ENCODE data around the gene CEACAM3. TPM values are rescaled to one million over a fixed set of nuclear protein-coding genes. Genes with fewer than 3 reads are reported as not detected.
A peak's percentile ranks its signal among the peaks of the same experiment; 100 is the strongest.

CEACAM3 gene
- total and polyA plus RNA-seq, 4 donors, result 1.9 TPM; not detected in 3

GRCh38 chr19:41849067-41849466 is 52.7 kb downstream of the CEACAM3 start:
- H3K4me1 ChIP-seq (ENCODE audit: control insufficient read depth, insufficient read depth, low read length), result no peaks in the 10 kb centered on the region
- H3K27me3 ChIP-seq (ENCODE audit: control insufficient read depth, insufficient read depth, low read length), result peaks cover 3% of the 10 kb centered on the region
- DNase-seq (ENCODE audit: low read depth in 4 of 6, low spot score in 6 of 6), result no peak
- H3K36me3 ChIP-seq (ENCODE audit: control insufficient read depth, insufficient read depth, low read length), result no peaks in the 10 kb centered on the region
- H3K4me3 ChIP-seq (ENCODE audit: low read depth, low read length), result no peak overlapping the region
- no peaks in the 10 kb centered on the region for H3K9me3 ChIP-seq (ENCODE audit: control insufficient read depth, insufficient read depth, low read length)
- H3K27ac ChIP-seq (ENCODE audit: low read depth, low read length), result no peak overlapping the region
- WGBS (ENCODE audit: insufficient coverage), result no CpG with 5 or more reads among the region's 2 CpGs

- H3K27ac ChIP-seq (ENCODE audit: low read depth, low read length), result no peak overlapping the region
- no peak overlapping the region for H3K4me3 ChIP-seq (ENCODE audit: low read depth, low read length)
- DNase-seq (ENCODE audit: low read depth in 4 of 6, low spot score in 6 of 6), result no peak
- H3K36me3 ChIP-seq (ENCODE audit: control insufficient read depth, insufficient read depth, low read length), result no peaks in the 10 kb centered on the region
- no peaks in the 10 kb centered on the region for H3K4me1 ChIP-seq (ENCODE audit: control insufficient read depth, insufficient read depth, low read length)
- H3K9me3 ChIP-seq (ENCODE audit: control insufficient read depth, insufficient read depth, low read length), result no peaks in the 10 kb centered on the region
- 61% methylated on average over 5 of the region's 5 CpGs for WGBS (ENCODE audit: insufficient coverage)
- peaks cover 3% of the 10 kb centered on the region for H3K27me3 ChIP-seq (ENCODE audit: control insufficient read depth, insufficient read depth, low read length)
Measured at GRCh38 chr19:41850381-41850780, 54.0 kb downstream of the CEACAM3 start.

- Histone ChIP-seq H3K9me3 (ENCODE audit: control insufficient read depth, insufficient read depth, low read length) (no peaks in the 10 kb centered on the region), H3K27me3 (ENCODE audit: control insufficient read depth, insufficient read depth, low read length) (peaks cover 3% of the 10 kb centered on the region), H3K36me3 (ENCODE audit: control insufficient read depth, insufficient read depth, low read length) (no peaks in the 10 kb centered on the region), H3K4me1 (ENCODE audit: control insufficient read depth, insufficient read depth, low read length) (no peaks in the 10 kb centered on the region), H3K4me3 (ENCODE audit: low read depth, low read length) (no peak overlapping the region), H3K27ac (ENCODE audit: low read depth, low read length) (no peak overlapping the region)
- 19% methylated on average over 4 of the region's 4 CpGs for WGBS (ENCODE audit: insufficient coverage)
- no peak for DNase-seq (ENCODE audit: low read depth in 4 of 6, low spot score in 6 of 6)
Measured at GRCh38 chr19:41851456-41851855, 55.1 kb downstream of the CEACAM3 start.

GRCh38 chr19:41853344-41853743 is 57.0 kb downstream of the CEACAM3 start:
- Histone ChIP-seq H3K27ac (ENCODE audit: low read depth, low read length) (no peak overlapping the region), H3K36me3 (ENCODE audit: control insufficient read depth, insufficient read depth, low read length) (no peaks in the 10 kb centered on the region), H3K4me1 (ENCODE audit: control insufficient read depth, insufficient read depth, low read length) (no peaks in the 10 kb centered on the region), H3K9me3 (ENCODE audit: control insufficient read depth, insufficient read depth, low read length) (no peaks in the 10 kb centered on the region), H3K4me3 (ENCODE audit: low read depth, low read length) (no peak overlapping the region), H3K27me3 (ENCODE audit: control insufficient read depth, insufficient read depth, low read length) (peaks cover 3% of the 10 kb centered on the region)
- DNase-seq (ENCODE audit: low read depth in 4 of 6, low spot score in 6 of 6), result no peak
- no CpG with 5 or more reads among the region's 2 CpGs for WGBS (ENCODE audit: insufficient coverage)

GRCh38 chr19:41853768-41854167 is 57.4 kb downstream of the CEACAM3 start:
- no peaks in the 10 kb centered on the region for H3K9me3 ChIP-seq (ENCODE audit: control insufficient read depth, insufficient read depth, low read length)
- H3K36me3 ChIP-seq (ENCODE audit: control insufficient read depth, insufficient read depth, low read length), result no peaks in the 10 kb centered on the region
- no peaks in the 10 kb centered on the region for H3K4me1 ChIP-seq (ENCODE audit: control insufficient read depth, insufficient read depth, low read length)
- H3K27ac ChIP-seq (ENCODE audit: low read depth, low read length), result no peak overlapping the region
- no peak overlapping the region for H3K4me3 ChIP-seq (ENCODE audit: low read depth, low read length)
- no peak for DNase-seq (ENCODE audit: low read depth in 4 of 6, low spot score in 6 of 6)
- H3K27me3 ChIP-seq (ENCODE audit: control insufficient read depth, insufficient read depth, low read length), result peaks cover 3% of the 10 kb centered on the region
- WGBS (ENCODE audit: insufficient coverage), result 64% methylated on average over 1 of the region's 2 CpGs

GRCh38 chr19:41859213-41859617 is 62.8 kb downstream of the CEACAM3 start:
- Histone ChIP-seq H3K27ac (ENCODE audit: low read depth, low read length) (peak overlapping the region; percentile 98), H3K4me3 (ENCODE audit: low read depth, low read length) (peak overlapping the region; percentile 81), H3K27me3 (ENCODE audit: control insufficient read depth, insufficient read depth, low read length) (no peaks in the 10 kb centered on the region), H3K36me3 (ENCODE audit: control insufficient read depth, insufficient read depth, low read length) (peaks cover 31% of the 10 kb centered on the region), H3K4me1 (ENCODE audit: control insufficient read depth, insufficient read depth, low read length) (peaks cover 26% of the 10 kb centered on the region), H3K9me3 (ENCODE audit: control insufficient read depth, insufficient read depth, low read length) (no peaks in the 10 kb centered on the region)
- DNase-seq (ENCODE audit: low read depth in 4 of 6, low spot score in 6 of 6), result no peak
- WGBS (ENCODE audit: insufficient coverage), result 5% methylated on average over 6 of the region's 8 CpGs

- Histone ChIP-seq H3K36me3 (ENCODE audit: control insufficient read depth, insufficient read depth, low read length) (peaks cover 37% of the 10 kb centered on the region), H3K4me1 (ENCODE audit: control insufficient read depth, insufficient read depth, low read length) (peaks cover 26% of the 10 kb centered on the region), H3K27ac (ENCODE audit: low read depth, low read length) (peak within 1 kb of the TSS; percentile 98), H3K4me3 (ENCODE audit: low read depth, low read length) (peak within 1 kb of the TSS; percentile 81), H3K27me3 (ENCODE audit: control insufficient read depth, insufficient read depth, low read length) (no peaks in the 10 kb centered on the region), H3K9me3 (ENCODE audit: control insufficient read depth, insufficient read depth, low read length) (no peaks in the 10 kb centered on the region)
- under 1% methylated on average over 76 of the region's 76 CpGs for WGBS (ENCODE audit: insufficient coverage)
- peak; percentile 99 to 100 (median 100) for DNase-seq (ENCODE audit: low read depth in 4 of 6, low spot score in 6 of 6)
Measured at GRCh38 chr19:41859618-41860418, 63.4 kb downstream of the CEACAM3 start, which contains the start of gene RPS19. Gene RPS19, plus strand, starts transcription at chr19:41860255. Its CDS starts 520 bp downstream, at chr19:41860775.

GRCh38 chr19:41860419-41861115 is 64.2 kb downstream of the CEACAM3 start:
- Histone ChIP-seq H3K9me3 (ENCODE audit: control insufficient read depth, insufficient read depth, low read length) (no peaks in the 10 kb centered on the region), H3K4me3 (ENCODE audit: low read depth, low read length) (peak overlapping the region; percentile 81), H3K27me3 (ENCODE audit: control insufficient read depth, insufficient read depth, low read length) (no peaks in the 10 kb centered on the region), H3K27ac (ENCODE audit: low read depth, low read length) (peak overlapping the region; percentile 52), H3K4me1 (ENCODE audit: control insufficient read depth, insufficient read depth, low read length) (peaks cover 26% of the 10 kb centered on the region), H3K36me3 (ENCODE audit: control insufficient read depth, insufficient read depth, low read length) (peaks cover 45% of the 10 kb centered on the region)
- WGBS (ENCODE audit: insufficient coverage), result under 1% methylated on average over 42 of the region's 45 CpGs
- DNase-seq (ENCODE audit: low read depth in 4 of 6, low spot score in 6 of 6), result peak in 2 of 6 donors; percentile 26 to 41
